ENCODE measurements around the gene PRKAG2.

Gene PRKAG2

GRCh38 chr7:151682831-151683614 is 193.9 kb downstream of the PRKAG2 start:
- no peaks in the 10 kb centered on the region for H3K4me1 ChIP-seq (ENCODE audit: control insufficient read depth in 1 of 2, insufficient read depth in 1 of 2, low read depth in 1 of 2, low read length in 1 of 2)
- no peaks in the 10 kb centered on the region for H3K9me3 ChIP-seq
- no peak overlapping the region for H3K4me3 ChIP-seq (ENCODE audit: low read depth in 1 of 2, low read length in 1 of 2)
- H3K36me3 ChIP-seq = no peaks in the 10 kb centered on the region
- H3K27me3 ChIP-seq = no peaks in the 10 kb centered on the region
- no peak for TF ChIP-seq CTCF (IDR thresholded peaks at IDR 0.05)
- H3K27ac ChIP-seq = no peak overlapping the region

- Histone ChIP-seq H3K4me3 (ENCODE audit: low read depth in 1 of 2, low read length in 1 of 2) (no peak overlapping the region), H3K9me3 (no peaks in the 10 kb centered on the region), H3K36me3 (no peaks in the 10 kb centered on the region), H3K27ac (no peak overlapping the region), H3K4me1 (ENCODE audit: control insufficient read depth in 1 of 2, insufficient read depth in 1 of 2, low read depth in 1 of 2, low read length in 1 of 2) (no peaks in the 10 kb centered on the region), H3K27me3 (no peaks in the 10 kb centered on the region)
- no peak for TF ChIP-seq CTCF (IDR thresholded peaks at IDR 0.05)
Measured at GRCh38 chr7:151681726-151682125, 195.2 kb downstream of the PRKAG2 start.

GRCh38 chr7:151680810-151681209 is 196.1 kb downstream of the PRKAG2 start:
- Histone ChIP-seq H3K4me1 (ENCODE audit: control insufficient read depth in 1 of 2, insufficient read depth in 1 of 2, low read depth in 1 of 2, low read length in 1 of 2) (no peaks in the 10 kb centered on the region), H3K27me3 (no peaks in the 10 kb centered on the region), H3K4me3 (ENCODE audit: low read depth in 1 of 2, low read length in 1 of 2) (no peak overlapping the region), H3K36me3 (no peaks in the 10 kb centered on the region), H3K27ac (no peak overlapping the region), H3K9me3 (no peaks in the 10 kb centered on the region)
- no peak for TF ChIP-seq CTCF (IDR thresholded peaks at IDR 0.05)

GRCh38 chr7:151679881-151680612 is 196.9 kb downstream of the PRKAG2 start:
- no peaks in the 10 kb centered on the region for H3K4me1 ChIP-seq (ENCODE audit: control insufficient read depth in 1 of 2, insufficient read depth in 1 of 2, low read depth in 1 of 2, low read length in 1 of 2)
- no peak overlapping the region for H3K27ac ChIP-seq
- H3K4me3 ChIP-seq (ENCODE audit: low read depth in 1 of 2, low read length in 1 of 2) = no peak overlapping the region
- H3K36me3 ChIP-seq = no peaks in the 10 kb centered on the region
- TF ChIP-seq CTCF (IDR thresholded peaks at IDR 0.05) = no peak
- no peaks in the 10 kb centered on the region for H3K9me3 ChIP-seq
- H3K27me3 ChIP-seq = no peaks in the 10 kb centered on the region

DNA sequence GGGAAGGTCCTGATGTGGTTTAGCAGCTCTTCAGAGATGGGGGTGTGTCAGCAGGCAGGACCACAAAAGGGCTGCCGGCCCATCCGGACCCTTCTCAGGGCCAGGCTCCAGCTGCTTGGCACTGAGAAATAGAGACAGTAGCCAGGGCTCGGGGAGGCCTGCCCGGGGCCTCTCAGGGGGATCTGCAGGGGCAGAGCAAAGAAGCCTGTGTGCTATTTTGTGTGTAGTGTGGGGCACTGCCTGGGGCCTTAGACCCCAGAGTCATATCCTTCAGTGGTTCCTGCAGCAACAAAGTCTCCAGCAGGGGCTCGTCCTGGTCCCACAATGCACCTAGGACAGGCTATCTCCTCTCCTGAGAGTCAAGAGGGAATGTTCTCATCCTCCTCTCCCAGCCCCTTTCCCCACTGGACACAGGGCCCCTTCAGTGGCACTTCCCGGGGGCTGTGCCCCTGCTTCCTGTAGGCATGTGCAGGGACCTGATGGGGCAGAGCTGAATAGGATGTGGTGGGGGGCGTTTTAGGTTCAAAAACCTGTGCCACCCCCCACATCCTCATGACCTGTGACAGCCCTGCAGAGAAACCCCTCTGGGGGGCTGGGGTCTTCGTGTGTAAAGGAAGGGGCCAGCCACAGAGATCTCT is 197.7 kb downstream of the PRKAG2 start:
- no peak overlapping the region for H3K4me3 ChIP-seq (ENCODE audit: low read depth in 1 of 2, low read length in 1 of 2)
- no peaks in the 10 kb centered on the region for H3K27me3 ChIP-seq
- no peak overlapping the region for H3K27ac ChIP-seq
- H3K36me3 ChIP-seq = no peaks in the 10 kb centered on the region
- no peaks in the 10 kb centered on the region for H3K9me3 ChIP-seq
- no peak for TF ChIP-seq CTCF (IDR thresholded peaks at IDR 0.05)
- no peaks in the 10 kb centered on the region for H3K4me1 ChIP-seq (ENCODE audit: control insufficient read depth in 1 of 2, insufficient read depth in 1 of 2, low read depth in 1 of 2, low read length in 1 of 2)

Data from neutrophil (primary cell).